GM15510 (cell line): ENCODE measurements around the gene NFKBIZ.

Source experiments
- POLR2A ChIP-seq: IDR thresholded peaks from 3 replicates; pipeline ENCODE4 v1.6.1; 2011; ENCODE audit warnings: borderline replicate concordance; ENCODE audit not compliant: insufficient read length; ENCODE audit errors: extremely low read depth

The NFKBIZ gene

DNA sequence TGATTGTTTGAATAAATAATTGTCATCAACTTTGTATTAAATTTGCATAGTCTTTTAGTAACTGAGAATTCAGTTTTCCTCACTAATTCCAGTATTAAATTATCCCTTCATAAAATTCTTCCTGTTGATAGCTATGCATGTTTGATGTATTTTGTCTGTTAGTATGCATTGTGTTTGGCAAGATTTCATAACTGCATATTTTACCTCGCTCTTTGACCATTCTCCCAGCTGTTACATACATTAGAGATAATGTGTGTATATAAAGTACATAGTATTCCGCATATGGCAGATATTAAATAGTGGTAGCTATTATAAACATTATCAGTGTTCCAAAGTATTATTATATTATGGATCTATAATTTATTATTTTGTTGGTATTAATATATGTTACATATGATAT is 10.6 kb upstream of the NFKBIZ start:
- TF ChIP-seq POLR2A, result no peak

DNA sequence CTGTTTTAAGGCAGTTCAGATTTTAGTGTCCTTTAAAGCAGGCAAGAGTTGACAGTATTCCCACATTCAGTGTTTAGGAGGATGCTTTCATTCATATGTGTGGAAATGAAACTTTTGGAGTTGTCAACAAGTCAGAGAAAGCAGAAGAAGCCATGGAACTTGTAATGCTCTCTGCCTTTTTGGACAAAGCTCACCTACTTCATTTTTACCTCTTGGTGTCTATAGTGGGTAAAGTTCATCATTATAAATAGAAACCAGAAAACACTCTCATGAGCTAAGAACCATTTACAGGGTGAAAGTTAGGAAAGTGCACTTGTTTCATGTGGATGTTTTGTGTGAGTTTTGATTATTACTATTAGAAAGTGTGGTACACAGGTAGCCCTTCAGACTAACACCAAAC is 9.2 kb upstream of the NFKBIZ start:
- no peak for TF ChIP-seq POLR2A

DNA sequence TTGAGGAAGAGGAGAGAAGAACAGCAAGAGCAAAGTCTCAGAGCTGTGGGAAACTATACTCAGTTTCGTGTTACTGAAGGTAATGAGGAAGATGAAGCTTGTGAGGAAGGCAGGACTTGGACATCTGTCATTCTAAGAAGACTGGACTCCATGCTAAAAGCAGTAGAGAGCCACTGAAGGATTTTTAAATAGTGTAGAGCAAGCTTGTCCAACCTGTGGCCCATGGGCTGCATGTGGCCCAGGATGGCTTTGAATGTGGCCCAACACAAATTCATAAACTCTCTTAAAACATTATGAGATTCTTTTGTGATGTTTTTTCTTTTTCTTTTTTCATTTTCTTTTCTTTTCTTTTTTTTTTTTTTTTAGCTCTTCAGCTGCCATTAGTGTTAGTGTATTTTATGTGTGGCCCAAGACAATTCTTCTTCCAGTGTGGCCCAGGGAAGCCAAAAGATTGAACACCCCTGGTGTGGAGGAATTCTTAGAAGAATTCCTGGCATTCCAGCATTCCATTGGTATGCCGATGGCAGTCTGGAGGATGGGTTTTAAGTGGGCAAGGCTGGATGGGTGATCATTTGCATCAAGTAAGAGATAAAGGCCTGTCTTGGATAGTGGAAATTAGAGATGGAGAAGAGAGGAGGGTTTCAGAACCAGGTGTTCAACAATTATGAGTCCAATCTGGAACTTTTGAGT is 6.9 kb upstream of the NFKBIZ start:
- no peak for TF ChIP-seq POLR2A

DNA sequence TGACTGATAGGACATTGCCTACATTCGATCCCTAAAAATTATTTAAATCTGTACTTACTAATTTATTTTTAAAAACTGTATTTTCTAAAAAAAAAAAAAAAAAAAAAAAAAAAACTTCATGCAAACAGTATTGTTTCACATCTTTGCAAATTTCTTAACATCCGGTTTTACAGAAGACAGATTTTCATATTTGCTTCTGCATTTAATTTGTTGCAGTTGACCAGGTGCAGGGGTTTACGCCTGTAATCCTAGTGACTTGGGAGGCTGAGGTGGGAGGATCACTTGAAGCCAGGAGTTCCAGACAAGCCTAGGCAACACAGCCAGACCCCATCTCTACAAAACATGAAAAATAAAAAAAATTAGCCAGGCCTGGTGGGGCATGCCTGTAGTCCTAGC is 6.4 kb upstream of the NFKBIZ start:
- no peak for TF ChIP-seq POLR2A

DNA sequence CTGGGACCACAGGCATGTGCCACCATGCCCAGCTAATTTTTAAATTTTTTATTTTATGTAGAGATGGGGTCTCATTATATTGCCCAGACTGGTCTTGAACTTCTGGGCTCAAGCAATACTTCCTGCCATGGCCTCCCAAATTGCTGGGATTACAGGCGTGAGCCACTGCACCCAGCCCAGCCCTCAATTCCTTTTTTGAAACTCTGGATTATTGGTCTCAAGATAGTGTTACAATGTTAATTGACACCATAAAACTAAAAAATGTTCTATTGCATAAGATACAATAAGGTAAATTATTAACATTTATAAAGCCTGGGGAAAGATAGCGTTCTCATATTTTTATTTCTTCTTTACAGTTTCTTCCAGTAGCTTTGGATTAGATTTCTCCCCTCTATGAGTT is 3.9 kb upstream of the NFKBIZ start:
- no peak for TF ChIP-seq POLR2A

DNA sequence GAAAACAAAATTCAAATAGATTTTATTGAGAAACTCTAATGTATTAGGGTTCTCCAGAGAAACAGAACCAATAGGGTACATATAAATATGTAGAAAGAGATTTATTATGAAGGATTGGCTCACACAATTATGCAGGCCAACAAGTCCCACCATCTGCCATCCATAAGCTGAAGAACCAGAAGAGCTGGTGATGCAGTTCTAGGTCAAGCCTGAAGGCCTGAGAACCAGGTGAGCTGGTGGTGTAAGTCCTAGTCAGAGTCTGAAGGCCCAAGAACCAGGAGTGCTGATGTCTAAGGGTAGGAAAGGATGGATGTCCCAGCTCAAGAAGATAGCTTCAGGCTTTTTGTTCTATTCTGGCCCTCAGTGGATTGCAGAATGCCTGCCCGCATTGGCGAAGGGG is 2.6 kb upstream of the NFKBIZ start:
- TF ChIP-seq POLR2A, result no peak

DNA sequence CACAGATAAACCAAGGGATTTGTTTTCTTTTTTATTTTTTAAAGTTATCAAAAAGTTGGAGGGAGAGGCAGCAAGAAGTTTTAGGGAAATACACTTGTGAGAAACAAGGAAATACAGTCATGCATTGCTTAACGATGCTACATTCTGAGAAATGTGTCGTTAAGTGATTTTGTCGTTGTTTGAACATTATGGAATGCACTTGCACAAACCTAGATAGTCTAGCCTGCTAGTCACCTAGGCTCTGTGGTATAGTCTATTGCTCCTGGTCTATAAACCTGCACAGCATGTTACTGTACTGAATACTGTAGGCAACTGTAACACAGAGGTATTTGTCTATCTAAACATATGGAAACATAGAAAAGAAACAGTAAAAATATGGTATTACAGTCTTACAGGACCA is 2.0 kb upstream of the NFKBIZ start:
- TF ChIP-seq POLR2A, result no peak

DNA sequence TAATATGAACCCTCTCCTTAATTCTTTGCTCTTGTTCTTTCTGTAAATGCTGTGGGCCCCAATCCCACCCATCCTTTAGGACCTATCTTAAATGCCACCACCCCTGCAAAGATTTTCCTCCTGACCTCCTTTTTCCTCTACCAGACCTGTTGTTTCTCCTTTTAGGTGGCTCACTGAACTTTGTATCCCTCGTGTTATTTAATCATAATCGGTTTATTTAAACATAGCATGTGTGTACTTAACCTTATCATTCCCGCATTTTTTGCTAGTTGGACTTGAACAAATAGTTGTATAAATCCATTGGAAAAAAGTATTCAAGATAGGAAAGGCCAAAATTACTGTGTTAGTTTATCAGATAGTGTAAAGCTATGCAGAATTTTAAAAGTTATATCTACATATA is 988 bp upstream of the NFKBIZ start:
- no peak for TF ChIP-seq POLR2A

DNA sequence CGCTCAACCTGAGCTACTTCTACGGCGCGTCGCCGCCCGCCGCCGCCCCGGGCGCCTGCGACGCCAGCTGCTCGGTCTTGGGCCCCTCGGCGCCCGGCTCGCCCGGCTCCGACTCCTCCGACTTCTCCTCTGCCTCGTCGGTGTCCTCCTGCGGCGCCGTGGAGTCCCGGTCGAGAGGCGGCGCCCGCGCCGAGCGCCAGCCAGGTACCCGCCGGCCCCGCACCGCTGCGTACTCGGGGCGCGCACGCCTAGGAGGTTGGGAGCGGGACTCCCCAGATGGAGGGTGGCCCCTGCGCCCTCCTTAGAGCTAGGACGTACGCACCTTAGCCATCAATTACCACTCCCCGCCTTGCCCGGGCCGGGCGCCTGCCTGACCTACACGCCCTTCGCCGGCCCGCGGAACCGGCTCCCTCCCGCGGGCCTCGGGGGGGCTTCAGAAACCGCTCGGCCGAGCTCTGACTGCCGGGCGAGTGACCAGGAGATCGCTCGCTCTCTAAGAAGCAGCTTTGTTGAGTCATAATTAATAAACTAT is 466 bp downstream of the NFKBIZ start:
- no peak for TF ChIP-seq POLR2A

DNA sequence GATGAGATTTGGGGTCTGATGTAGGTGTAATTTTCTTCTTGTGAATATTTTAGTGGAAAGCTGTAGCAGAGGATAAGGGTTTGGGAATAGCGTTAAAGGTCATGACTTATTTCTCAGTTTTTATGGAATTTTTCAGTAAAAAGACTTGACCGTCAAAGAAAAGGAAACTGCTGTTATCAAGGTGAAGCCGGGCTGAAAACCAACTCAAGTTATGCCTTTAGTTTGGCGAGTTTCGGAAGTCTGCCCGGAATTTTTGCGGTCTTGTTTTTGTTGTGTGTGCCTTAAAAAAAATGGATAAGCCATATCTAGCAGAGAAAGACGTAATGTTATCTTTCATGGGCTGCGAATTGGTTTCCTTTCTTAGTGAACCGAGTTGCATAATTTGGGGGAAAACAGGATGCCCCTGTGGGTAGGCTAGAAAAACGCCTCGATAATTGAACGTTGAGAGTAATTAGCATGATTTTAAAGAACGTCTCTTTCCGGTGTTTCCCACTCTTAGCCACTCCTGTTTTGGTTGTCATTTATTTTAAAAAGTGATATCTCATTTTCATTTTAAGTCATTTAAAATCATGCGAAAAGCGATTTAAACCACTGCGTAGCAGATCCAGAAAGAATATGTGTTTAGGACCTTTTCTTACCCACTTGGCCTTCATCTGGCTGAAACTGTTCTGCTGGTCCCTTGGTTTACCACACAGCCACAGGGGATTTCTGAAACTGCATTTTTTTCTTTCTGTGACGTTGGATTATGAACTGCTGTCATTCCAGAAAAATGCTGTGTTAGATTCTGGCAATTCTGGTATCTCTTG is 1.1 kb downstream of the NFKBIZ start:
- no peak for TF ChIP-seq POLR2A

DNA sequence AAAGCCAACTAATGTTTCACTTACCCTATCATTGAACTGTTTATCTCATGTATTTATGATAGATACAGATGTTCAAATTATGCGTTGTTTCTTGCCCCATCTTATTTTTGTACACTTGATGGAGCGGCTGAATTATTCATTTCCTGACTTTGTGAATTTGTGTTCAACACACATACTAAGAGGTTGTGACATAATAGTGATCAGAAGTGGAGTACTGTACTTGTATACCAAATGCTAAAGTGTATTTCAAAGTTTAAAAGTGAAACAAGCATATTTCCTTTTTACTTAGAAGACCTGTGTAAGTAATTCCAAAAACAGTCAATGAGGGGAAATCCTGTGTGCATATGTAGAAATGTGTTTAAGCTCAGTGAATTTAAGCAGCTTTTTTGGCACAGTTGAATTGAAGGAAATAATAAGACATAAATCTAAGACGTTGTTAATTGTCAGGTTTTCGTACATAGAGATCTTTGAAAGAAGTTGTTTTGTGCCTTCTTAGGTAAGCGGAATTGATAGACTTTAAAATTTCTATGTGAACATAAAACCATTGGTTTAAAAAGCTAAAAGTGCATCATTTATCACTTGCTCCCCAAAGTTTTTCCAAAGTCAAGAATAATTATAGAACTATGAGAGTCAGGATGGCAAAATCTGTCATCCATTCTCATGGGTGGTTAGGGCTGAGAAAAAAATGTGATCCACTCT is 1.9 kb downstream of the NFKBIZ start:
- no peak for TF ChIP-seq POLR2A

DNA sequence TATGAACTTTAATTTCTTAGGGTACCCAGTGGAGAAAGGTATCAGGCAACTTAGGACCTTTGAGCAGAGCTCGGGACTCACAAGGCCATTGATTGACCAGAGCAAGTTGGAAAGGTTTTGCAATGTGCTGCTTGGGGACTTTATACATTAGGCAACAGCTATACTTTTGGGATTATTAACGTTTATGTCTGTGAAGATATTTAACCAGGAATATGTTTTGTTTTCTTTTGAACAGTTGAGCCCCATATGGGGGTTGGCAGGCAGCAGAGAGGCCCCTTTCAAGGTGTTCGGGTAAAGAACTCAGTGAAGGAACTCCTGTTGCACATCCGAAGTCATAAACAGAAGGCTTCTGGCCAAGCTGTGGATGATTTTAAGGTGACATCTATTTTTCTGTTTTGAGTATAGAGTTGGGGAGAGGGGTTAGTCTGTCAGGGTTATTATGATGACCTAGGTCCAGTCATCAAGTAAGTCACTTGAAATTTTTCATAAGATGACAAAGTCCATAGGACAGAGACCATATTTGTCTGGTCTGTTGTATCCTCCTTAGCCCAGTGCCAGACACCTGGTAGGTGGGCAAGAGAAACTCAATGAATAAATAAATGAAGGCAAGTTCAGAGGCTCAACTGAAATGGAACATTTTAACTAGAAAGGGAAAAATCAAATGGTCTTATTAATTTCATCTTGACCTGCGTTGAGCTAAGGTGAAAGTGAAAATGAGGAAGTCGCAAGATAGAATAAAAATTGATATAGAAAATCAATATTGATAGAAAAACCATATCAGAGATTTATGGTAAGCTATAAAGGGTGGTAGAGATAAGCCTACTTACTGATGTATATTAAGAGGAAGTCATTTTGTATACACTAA is 2.8 kb downstream of the NFKBIZ start:
- no peak for TF ChIP-seq POLR2A

DNA sequence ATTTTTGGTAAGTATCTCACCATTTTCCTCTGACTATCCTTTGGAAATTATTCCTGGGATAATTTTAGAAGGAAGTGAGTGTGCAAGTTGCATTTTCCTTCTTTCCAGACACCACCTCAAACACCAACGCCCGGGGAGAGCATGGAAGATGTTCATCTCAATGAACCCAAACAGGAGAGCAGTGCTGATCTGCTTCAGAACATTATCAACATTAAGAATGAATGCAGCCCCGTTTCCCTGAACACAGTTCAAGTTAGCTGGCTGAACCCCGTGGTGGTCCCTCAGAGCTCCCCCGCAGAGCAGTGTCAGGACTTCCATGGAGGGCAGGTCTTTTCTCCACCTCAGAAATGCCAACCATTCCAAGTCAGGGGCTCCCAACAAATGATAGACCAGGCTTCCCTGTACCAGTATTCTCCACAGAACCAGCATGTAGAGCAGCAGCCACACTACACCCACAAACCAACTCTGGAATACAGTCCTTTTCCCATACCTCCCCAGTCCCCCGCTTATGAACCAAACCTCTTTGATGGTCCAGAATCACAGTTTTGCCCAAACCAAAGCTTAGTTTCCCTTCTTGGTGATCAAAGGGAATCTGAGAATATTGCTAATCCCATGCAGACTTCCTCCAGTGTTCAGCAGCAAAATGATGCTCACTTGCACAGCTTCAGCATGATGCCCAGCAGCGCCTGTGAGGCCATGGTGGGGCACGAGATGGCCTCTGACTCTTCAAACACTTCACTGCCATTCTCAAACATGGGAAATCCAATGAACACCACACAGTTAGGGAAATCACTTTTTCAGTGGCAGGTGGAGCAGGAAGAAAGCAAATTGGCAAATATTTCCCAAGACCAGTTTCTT is 3.9 kb downstream of the NFKBIZ start:
- TF ChIP-seq POLR2A, result no peak

DNA sequence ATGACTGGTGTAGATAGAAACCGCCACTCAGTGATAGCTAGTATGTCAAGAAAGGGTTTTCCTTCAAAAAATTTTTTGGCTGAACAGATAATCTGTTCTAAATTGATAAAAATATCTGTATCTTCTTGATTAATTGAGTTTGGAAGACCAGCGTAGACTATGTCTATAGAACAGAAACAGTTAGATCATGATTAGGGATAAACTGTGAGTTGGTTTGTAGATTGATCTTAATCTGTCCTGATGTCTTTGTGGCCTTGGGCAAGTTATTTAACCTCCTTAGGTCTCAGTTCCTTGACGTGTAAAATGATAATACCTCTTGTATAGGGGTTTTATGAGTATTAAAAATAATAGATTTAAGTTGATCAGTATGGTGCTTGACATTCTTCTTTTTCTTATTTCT is 4.7 kb downstream of the NFKBIZ start:
- TF ChIP-seq POLR2A, result no peak
